HCT116 (cell line): ENCODE results near the gene RAB21. TPM values are rescaled to one million over a fixed set of nuclear protein-coding genes. Genes with fewer than 3 reads are reported as not detected.

Source experiments
- ATAC-seq: fragments of 200-7000 bp; cut with Tn5 transposase; 2 replicates; pipeline ENCODE4 v1.9.1; 2020; ENCODE audit warnings: mild to moderate bottlenecking, moderate library complexity
- BruUV-seq: library from RNA; stranded (reverse); fragments of 400-500 nt; replicated peaks from 2 replicates; lab custom pipeline; 2021; lab: Mats Ljungman, UMichigan
- CTCF ChIA-PET: fragments of 300-600 bp; sonication (Branson Sonifier 250); formaldehyde crosslinking; loops from one replicate; lab custom pipeline; 2021; ENCODE audit warnings: antibody characterized with exemption; lab: Charles Lee
- POLR2A ChIA-PET: fragments of 300-600, 350-600 bp; sonication (Branson Sonifier 250); formaldehyde crosslinking; loops from one replicate; lab custom pipeline; 2021; ENCODE audit warnings: antibody characterized with exemption; lab: Charles Lee
- RAD21 ChIA-PET, 2 experiments: fragments of 300-600 bp; sonication (Branson Sonifier 250); formaldehyde crosslinking; loops; one replicate each; lab custom pipeline; 2023; ENCODE audit warnings: low total read pairs in 2 of 2; ENCODE audit not compliant: uncharacterized antibody in 2 of 2, unreplicated experiment in 2 of 2, low non-redundant PET in 1 of 2; lab: Charles Lee
- DNase-seq: peaks from one replicate; pipeline ENCODE4 v3.0.0-alpha.2; 2010; ENCODE audit warnings: low read depth, low spot score
- H2AFZ ChIP-seq: fragments of 200-600 bp; shearing (Covaris generic), sonication (generic); 2 replicates; pipeline ENCODE4 v1.6.1; 2017; ENCODE audit warnings: low read depth, mixed run types, mixed read lengths, antibody characterized with exemption, low read length; ENCODE audit not compliant: poor library complexity, severe bottlenecking
- H3K27ac ChIP-seq: 2 replicates; pipeline ENCODE4 v1.5.1; 2012; ENCODE audit warnings: low read depth, low read length
- H3K27me3 ChIP-seq: fragments of 200-600 bp; sonication (generic); 2 replicates; pipeline ENCODE4 v1.6.1; 2016; ENCODE audit warnings: mixed run types, low read length, mixed read lengths; ENCODE audit not compliant: insufficient read depth
- H3K36me3 ChIP-seq, 2 experiments: fragments of 200-500 bp in 1 of 2; fragments of 200-600 bp in 1 of 2; sonication (Bioruptor generic) in 1 of 2; sonication (generic) in 1 of 2; 2 replicates each; pipeline versions ENCODE4 v1.5.1 to v1.6.1; 2014 to 2016; ENCODE audit warnings: low read length in 2 of 2, inconsistent platforms in 1 of 2, mixed read lengths in 1 of 2, mixed run types in 1 of 2; ENCODE audit not compliant: insufficient read depth in 2 of 2, control insufficient read depth in 1 of 2
- H3K4me1 ChIP-seq, 2 experiments: fragments of 200-600 bp in 1 of 2; sonication (generic) in 1 of 2; 2 replicates each; pipeline versions ENCODE4 v1.5.1 to v1.6.1; 2012 to 2017; ENCODE audit warnings: low read length in 2 of 2, inconsistent platforms in 1 of 2, mild to moderate bottlenecking in 1 of 2, mixed read lengths in 1 of 2, mixed run types in 1 of 2, moderate library complexity in 1 of 2; ENCODE audit not compliant: insufficient read depth in 2 of 2, control insufficient read depth in 1 of 2
- H3K4me2 ChIP-seq: fragments of 200-600 bp; sonication (generic); 2 replicates; pipeline ENCODE4 v1.6.1; 2017; ENCODE audit warnings: mixed run types, low read length, mixed read lengths
- H3K4me3 ChIP-seq, 2 experiments: fragments of 200-600 bp in 1 of 2; sonication (generic) in 1 of 2; replicated peaks in 1 of 2; 2 replicates each; pipeline ENCODE4 v1.5.1; 2011 to 2016; ENCODE audit warnings: low read length in 2 of 2, control low read depth in 1 of 2, low read depth in 1 of 2, mild to moderate bottlenecking in 1 of 2, mixed read lengths in 1 of 2, mixed run types in 1 of 2
- H3K79me2 ChIP-seq: fragments of 200-600 bp; sonication (generic); 2 replicates; pipeline ENCODE4 v1.6.1; 2017; ENCODE audit warnings: mild to moderate bottlenecking, mixed run types, low read length, moderate library complexity, mixed read lengths; ENCODE audit not compliant: insufficient read depth
- H3K9ac ChIP-seq: fragments of 200-600 bp; sonication (generic); 2 replicates; pipeline ENCODE4 v1.6.1; 2016; ENCODE audit warnings: low read length, mixed read lengths
- H3K9me2 ChIP-seq: fragments of 200-600 bp; sonication (generic), shearing (Covaris generic); 2 replicates; pipeline ENCODE4 v1.6.1; 2017; ENCODE audit warnings: mixed run types, mild to moderate bottlenecking, moderate library complexity; ENCODE audit not compliant: insufficient read depth
- H3K9me3 ChIP-seq, 2 experiments: fragments of 200-500 bp in 1 of 2; fragments of 200-600 bp in 1 of 2; sonication (Bioruptor generic) in 1 of 2; sonication (generic) in 1 of 2; 2 replicates each; pipeline ENCODE4 v1.6.1; 2014 to 2017; ENCODE audit warnings: low read length in 2 of 2, mixed read lengths in 2 of 2, inconsistent platforms in 1 of 2, low read depth in 1 of 2, mild to moderate bottlenecking in 1 of 2, mixed run types in 1 of 2, moderate library complexity in 1 of 2; ENCODE audit not compliant: control insufficient read depth in 1 of 2, insufficient read depth in 1 of 2
- H4K20me1 ChIP-seq: fragments of 200-600 bp; sonication (generic), shearing (Covaris generic); 2 replicates; pipeline ENCODE4 v1.6.1; 2017; ENCODE audit warnings: mixed run types, mild to moderate bottlenecking, moderate library complexity; ENCODE audit not compliant: insufficient read depth
- CBX3 ChIP-seq: IDR thresholded peaks from 2 replicates; pipeline ENCODE4 v1.6.1; 2012; ENCODE audit warnings: low read depth
- EGR1 ChIP-seq: IDR thresholded peaks from 2 replicates; pipeline ENCODE4 v1.6.1; 2012; ENCODE audit warnings: low read depth
- ELF1 ChIP-seq: IDR thresholded peaks from 2 replicates; pipeline ENCODE4 v1.6.1; 2012; ENCODE audit warnings: low read depth, borderline replicate concordance
- EZH2 ChIP-seq: fragments of 200-600 bp; sonication (generic); IDR thresholded peaks from 2 replicates; pipeline ENCODE4 v1.6.1; 2017; ENCODE audit warnings: antibody characterized with exemption, mixed run types
- EZH2phosphoT487 ChIP-seq: fragments of 200-600 bp; IDR thresholded peaks from 2 replicates; pipeline ENCODE4 v1.6.1; 2018; ENCODE audit warnings: antibody characterized with exemption, borderline replicate concordance
- POLR2AphosphoS5 ChIP-seq: IDR thresholded peaks from 2 replicates; pipeline ENCODE4 v1.6.1; 2011; ENCODE audit warnings: mild to moderate bottlenecking, low read depth, low read length, moderate library complexity
- RAD21 ChIP-seq: IDR thresholded peaks from 2 replicates; pipeline ENCODE4 v1.6.1; 2012; ENCODE audit warnings: low read depth, mild to moderate bottlenecking
- SIN3A ChIP-seq: IDR thresholded peaks from 2 replicates; pipeline ENCODE4 v1.6.1; 2012; ENCODE audit warnings: low read depth
- SP1 ChIP-seq: IDR thresholded peaks from 2 replicates; pipeline ENCODE4 v1.6.1; 2012; ENCODE audit warnings: low read depth
- TCF7L2 ChIP-seq: IDR thresholded peaks from 2 replicates; pipeline ENCODE4 v1.7.0; 2011; ENCODE audit warnings: borderline replicate concordance, inconsistent platforms; ENCODE audit not compliant: insufficient read depth, insufficient read length; ENCODE audit errors: extremely low read depth
- YY1 ChIP-seq: IDR thresholded peaks from 2 replicates; pipeline ENCODE4 v1.6.1; 2011; ENCODE audit warnings: low read length, low read depth, moderate library complexity, mild to moderate bottlenecking; ENCODE audit not compliant: insufficient replicate concordance; ENCODE audit errors: extremely low read depth
- ZFX ChIP-seq: fragments of 450-650 bp; IDR thresholded peaks from 2 replicates; pipeline ENCODE4 v1.6.1; 2017
- ZNF274 ChIP-seq: fragments of 200-500 bp; sonication (Bioruptor generic); IDR thresholded peaks from 2 replicates; pipeline ENCODE4 v1.6.1; 2014; ENCODE audit warnings: mild to moderate bottlenecking, low read depth, low read length, inconsistent platforms
- intact Hi-C: fragments of 100-400 bp; cut with micrococcal nuclease; formaldehyde crosslinking; loops from 2 replicates; pipeline ENCODE4 v1.10.0; 2022
- total RNA-seq: library from RNA; stranded (reverse); gene quantifications from one replicate; pipeline ENCODE4 v1.2.1, GENCODE V29; 2021; ENCODE audit not compliant: unreplicated experiment
- TF ChIP-seq, protein P1 (sequence below), 3 experiments: fragments of 200-600 bp in 1 of 3; sonication (generic) in 1 of 3; IDR thresholded peaks in 2 of 3; conservative IDR thresholded peaks in 1 of 3; 2 replicates each; pipeline ENCODE4 v1.5.1; 2012 to 2017; ENCODE audit warnings: low read depth in 2 of 3, low read length in 2 of 3, antibody characterized with exemption in 1 of 3, borderline replicate concordance in 1 of 3, control low read depth in 1 of 3, mild to moderate bottlenecking in 1 of 3, mixed read lengths in 1 of 3, mixed run types in 1 of 3, moderate library complexity in 1 of 3; ENCODE audit not compliant: insufficient read depth in 1 of 3
- TF ChIP-seq, protein P2 (sequence below): IDR thresholded peaks from 2 replicates; pipeline ENCODE4 v1.6.1; 2012
- TF ChIP-seq, protein P3 (sequence below): IDR thresholded peaks from 2 replicates; pipeline ENCODE4 v1.6.1; 2012
- TF ChIP-seq, protein P4 (sequence below): IDR thresholded peaks from 2 replicates; pipeline ENCODE4 v1.6.1; 2012; ENCODE audit warnings: low read depth

The RAB21 gene
- total RNA-seq, 1 experiment from 2014 or later = 57.1 TPM

DNA sequence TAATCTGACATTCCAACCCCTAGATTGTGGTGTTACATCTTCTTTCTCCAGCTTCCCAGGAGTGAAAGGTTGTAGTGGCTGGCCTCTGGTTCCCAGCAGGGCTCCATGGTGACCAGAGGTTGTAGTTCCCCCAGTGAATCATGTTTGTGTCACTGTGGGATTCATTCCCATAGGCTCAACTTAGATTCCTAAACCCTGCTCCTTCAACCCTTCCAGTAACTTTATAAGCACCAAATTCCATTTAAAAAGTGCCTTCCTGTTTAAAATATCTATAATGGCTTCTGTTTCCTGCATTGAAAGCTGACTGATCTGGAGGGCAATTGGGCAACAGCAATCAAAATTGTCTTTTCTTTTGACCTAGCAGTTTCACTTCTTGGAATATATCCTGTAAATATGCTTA lies 44.4 kb downstream of the RAB21 start:
- Histone ChIP-seq H3K79me2 (no peaks in the 10 kb centered on the region), H4K20me1 (no peaks in the 10 kb centered on the region), H3K27me3 (no peaks in the 10 kb centered on the region), H3K9me2 (no peaks in the 10 kb centered on the region), H3K4me2 (no peak overlapping the region), H3K36me3 (no peaks in the 10 kb centered on the region), H3K9ac (no peak overlapping the region), H3K9me3 (no peaks in the 10 kb centered on the region), H2AFZ (no peak overlapping the region), H3K27ac (no peak overlapping the region), H3K4me1 (peaks cover 0 to 4% of the 10 kb centered on the region in 2 experiments; a peak in 1 of 4 replicates), H3K4me3 (no peak overlapping the region)
- ATAC-seq = peak; percentile 30
- ChIA-PET RAD21 (no interaction called here), POLR2A (no interaction called here), CTCF (no interaction called here)
- intact Hi-C loops = no loop called here
- no TSS peak for BruUV-seq
- no peak for TF ChIP-seq ELF1
- no peak for TF ChIP-seq EZH2
- TF ChIP-seq CBX3 = no peak
- TF ChIP-seq POLR2AphosphoS5 = no peak
- no peak for TF ChIP-seq EGR1
- no peak for TF ChIP-seq RAD21
- TF ChIP-seq, protein P1, sequence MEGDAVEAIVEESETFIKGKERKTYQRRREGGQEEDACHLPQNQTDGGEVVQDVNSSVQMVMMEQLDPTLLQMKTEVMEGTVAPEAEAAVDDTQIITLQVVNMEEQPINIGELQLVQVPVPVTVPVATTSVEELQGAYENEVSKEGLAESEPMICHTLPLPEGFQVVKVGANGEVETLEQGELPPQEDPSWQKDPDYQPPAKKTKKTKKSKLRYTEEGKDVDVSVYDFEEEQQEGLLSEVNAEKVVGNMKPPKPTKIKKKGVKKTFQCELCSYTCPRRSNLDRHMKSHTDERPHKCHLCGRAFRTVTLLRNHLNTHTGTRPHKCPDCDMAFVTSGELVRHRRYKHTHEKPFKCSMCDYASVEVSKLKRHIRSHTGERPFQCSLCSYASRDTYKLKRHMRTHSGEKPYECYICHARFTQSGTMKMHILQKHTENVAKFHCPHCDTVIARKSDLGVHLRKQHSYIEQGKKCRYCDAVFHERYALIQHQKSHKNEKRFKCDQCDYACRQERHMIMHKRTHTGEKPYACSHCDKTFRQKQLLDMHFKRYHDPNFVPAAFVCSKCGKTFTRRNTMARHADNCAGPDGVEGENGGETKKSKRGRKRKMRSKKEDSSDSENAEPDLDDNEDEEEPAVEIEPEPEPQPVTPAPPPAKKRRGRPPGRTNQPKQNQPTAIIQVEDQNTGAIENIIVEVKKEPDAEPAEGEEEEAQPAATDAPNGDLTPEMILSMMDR (IDR thresholded peaks at IDR 0.05 in 2 of 3, conservative IDR thresholded peaks at IDR 0.05 in 1 of 3; ENCODE audit: borderline replicate concordance in 1 of 3, insufficient read depth in 1 of 3, low read depth in 2 of 3, low read length in 2 of 3) = no peak
- TF ChIP-seq ZNF274 = no peak
- TF ChIP-seq, protein P2, sequence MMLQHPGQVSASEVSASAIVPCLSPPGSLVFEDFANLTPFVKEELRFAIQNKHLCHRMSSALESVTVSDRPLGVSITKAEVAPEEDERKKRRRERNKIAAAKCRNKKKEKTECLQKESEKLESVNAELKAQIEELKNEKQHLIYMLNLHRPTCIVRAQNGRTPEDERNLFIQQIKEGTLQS = no peak
- TF ChIP-seq, protein P3, sequence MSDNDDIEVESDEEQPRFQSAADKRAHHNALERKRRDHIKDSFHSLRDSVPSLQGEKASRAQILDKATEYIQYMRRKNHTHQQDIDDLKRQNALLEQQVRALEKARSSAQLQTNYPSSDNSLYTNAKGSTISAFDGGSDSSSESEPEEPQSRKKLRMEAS = no peak
- no peak for TF ChIP-seq YY1
- TF ChIP-seq, protein P4, sequence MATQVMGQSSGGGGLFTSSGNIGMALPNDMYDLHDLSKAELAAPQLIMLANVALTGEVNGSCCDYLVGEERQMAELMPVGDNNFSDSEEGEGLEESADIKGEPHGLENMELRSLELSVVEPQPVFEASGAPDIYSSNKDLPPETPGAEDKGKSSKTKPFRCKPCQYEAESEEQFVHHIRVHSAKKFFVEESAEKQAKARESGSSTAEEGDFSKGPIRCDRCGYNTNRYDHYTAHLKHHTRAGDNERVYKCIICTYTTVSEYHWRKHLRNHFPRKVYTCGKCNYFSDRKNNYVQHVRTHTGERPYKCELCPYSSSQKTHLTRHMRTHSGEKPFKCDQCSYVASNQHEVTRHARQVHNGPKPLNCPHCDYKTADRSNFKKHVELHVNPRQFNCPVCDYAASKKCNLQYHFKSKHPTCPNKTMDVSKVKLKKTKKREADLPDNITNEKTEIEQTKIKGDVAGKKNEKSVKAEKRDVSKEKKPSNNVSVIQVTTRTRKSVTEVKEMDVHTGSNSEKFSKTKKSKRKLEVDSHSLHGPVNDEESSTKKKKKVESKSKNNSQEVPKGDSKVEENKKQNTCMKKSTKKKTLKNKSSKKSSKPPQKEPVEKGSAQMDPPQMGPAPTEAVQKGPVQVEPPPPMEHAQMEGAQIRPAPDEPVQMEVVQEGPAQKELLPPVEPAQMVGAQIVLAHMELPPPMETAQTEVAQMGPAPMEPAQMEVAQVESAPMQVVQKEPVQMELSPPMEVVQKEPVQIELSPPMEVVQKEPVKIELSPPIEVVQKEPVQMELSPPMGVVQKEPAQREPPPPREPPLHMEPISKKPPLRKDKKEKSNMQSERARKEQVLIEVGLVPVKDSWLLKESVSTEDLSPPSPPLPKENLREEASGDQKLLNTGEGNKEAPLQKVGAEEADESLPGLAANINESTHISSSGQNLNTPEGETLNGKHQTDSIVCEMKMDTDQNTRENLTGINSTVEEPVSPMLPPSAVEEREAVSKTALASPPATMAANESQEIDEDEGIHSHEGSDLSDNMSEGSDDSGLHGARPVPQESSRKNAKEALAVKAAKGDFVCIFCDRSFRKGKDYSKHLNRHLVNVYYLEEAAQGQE = no peak
- no peak for TF ChIP-seq ZFX
- no peak for TF ChIP-seq SIN3A
- TF ChIP-seq TCF7L2 = no peak
- no peak for TF ChIP-seq SP1
- TF ChIP-seq EZH2phosphoT487 = no peak
- DNase-seq = no peak
